ENCODE data around the gene CTNND2. TPM values are rescaled to one million over a fixed set of nuclear protein-coding genes. Genes with fewer than 3 reads are reported as not detected.
"Not testable (repeated sequence)": the region's sequence is repeated elsewhere in the genome, so short reads cannot be mapped to it uniquely, and the experiment has no call there.

The CTNND2 gene
- polyA plus RNA-seq, 1 donor from 2014 or later = 67.0 TPM

- H3K4me3 ChIP-seq (ENCODE audit: low read length) = no peak overlapping the region
- H3K79me2 ChIP-seq (replicated peaks; ENCODE audit: insufficient read depth, low read length) = peaks cover 30% of the 10 kb centered on the region
- H4K20me1 ChIP-seq (ENCODE audit: insufficient read depth) = no peaks in the 10 kb centered on the region
- H3K36me3 ChIP-seq (ENCODE audit: insufficient read depth, low read length) = no peaks in the 10 kb centered on the region
- no peak overlapping the region for H3K4me2 ChIP-seq (ENCODE audit: low read length)
- no peak for TF ChIP-seq EZH2 (IDR thresholded peaks at IDR 0.05; ENCODE audit: borderline replicate concordance, insufficient read depth, low read length, poor library complexity, severe bottlenecking)
- TF ChIP-seq RAD21 (conservative IDR thresholded peaks at IDR 0.05) = no peak
- no peak for TF ChIP-seq MXI1 (conservative IDR thresholded peaks at IDR 0.05; ENCODE audit: poor library complexity, severe bottlenecking)
- TF ChIP-seq, protein P1, sequence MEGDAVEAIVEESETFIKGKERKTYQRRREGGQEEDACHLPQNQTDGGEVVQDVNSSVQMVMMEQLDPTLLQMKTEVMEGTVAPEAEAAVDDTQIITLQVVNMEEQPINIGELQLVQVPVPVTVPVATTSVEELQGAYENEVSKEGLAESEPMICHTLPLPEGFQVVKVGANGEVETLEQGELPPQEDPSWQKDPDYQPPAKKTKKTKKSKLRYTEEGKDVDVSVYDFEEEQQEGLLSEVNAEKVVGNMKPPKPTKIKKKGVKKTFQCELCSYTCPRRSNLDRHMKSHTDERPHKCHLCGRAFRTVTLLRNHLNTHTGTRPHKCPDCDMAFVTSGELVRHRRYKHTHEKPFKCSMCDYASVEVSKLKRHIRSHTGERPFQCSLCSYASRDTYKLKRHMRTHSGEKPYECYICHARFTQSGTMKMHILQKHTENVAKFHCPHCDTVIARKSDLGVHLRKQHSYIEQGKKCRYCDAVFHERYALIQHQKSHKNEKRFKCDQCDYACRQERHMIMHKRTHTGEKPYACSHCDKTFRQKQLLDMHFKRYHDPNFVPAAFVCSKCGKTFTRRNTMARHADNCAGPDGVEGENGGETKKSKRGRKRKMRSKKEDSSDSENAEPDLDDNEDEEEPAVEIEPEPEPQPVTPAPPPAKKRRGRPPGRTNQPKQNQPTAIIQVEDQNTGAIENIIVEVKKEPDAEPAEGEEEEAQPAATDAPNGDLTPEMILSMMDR (IDR thresholded peaks at IDR 0.05; ENCODE audit: poor library complexity, severe bottlenecking) = no peak
- TF ChIP-seq EP300 (conservative IDR thresholded peaks at IDR 0.05; ENCODE audit: poor library complexity, severe bottlenecking) = no peak
- TF ChIP-seq SMC3 (conservative IDR thresholded peaks at IDR 0.05; ENCODE audit: poor library complexity) = no peak
- TF ChIP-seq, protein P2, sequence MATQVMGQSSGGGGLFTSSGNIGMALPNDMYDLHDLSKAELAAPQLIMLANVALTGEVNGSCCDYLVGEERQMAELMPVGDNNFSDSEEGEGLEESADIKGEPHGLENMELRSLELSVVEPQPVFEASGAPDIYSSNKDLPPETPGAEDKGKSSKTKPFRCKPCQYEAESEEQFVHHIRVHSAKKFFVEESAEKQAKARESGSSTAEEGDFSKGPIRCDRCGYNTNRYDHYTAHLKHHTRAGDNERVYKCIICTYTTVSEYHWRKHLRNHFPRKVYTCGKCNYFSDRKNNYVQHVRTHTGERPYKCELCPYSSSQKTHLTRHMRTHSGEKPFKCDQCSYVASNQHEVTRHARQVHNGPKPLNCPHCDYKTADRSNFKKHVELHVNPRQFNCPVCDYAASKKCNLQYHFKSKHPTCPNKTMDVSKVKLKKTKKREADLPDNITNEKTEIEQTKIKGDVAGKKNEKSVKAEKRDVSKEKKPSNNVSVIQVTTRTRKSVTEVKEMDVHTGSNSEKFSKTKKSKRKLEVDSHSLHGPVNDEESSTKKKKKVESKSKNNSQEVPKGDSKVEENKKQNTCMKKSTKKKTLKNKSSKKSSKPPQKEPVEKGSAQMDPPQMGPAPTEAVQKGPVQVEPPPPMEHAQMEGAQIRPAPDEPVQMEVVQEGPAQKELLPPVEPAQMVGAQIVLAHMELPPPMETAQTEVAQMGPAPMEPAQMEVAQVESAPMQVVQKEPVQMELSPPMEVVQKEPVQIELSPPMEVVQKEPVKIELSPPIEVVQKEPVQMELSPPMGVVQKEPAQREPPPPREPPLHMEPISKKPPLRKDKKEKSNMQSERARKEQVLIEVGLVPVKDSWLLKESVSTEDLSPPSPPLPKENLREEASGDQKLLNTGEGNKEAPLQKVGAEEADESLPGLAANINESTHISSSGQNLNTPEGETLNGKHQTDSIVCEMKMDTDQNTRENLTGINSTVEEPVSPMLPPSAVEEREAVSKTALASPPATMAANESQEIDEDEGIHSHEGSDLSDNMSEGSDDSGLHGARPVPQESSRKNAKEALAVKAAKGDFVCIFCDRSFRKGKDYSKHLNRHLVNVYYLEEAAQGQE (IDR thresholded peaks at IDR 0.05; ENCODE audit: borderline replicate concordance) = no peak
- no peak for TF ChIP-seq POLR2AphosphoS5 (IDR thresholded peaks at IDR 0.05)
- TF ChIP-seq TAF1 (IDR thresholded peaks at IDR 0.05; ENCODE audit: low read depth) = no peak
- no peak overlapping the region for H3K9ac ChIP-seq (ENCODE audit: low read length)
- no peaks in the 10 kb centered on the region for H3K9me2 ChIP-seq (ENCODE audit: insufficient read depth, low read length)
- H3F3A ChIP-seq (ENCODE audit: insufficient read depth, low read length, poor library complexity, severe bottlenecking) = no peaks in the 10 kb centered on the region
- H3K27me3 ChIP-seq (ENCODE audit: insufficient read depth, low read depth, low read length) = no peaks in the 10 kb centered on the region
- H2AFZ ChIP-seq (ENCODE audit: low read depth, low read length) = no peak overlapping the region
- no peaks in the 10 kb centered on the region for H3K9me3 ChIP-seq (ENCODE audit: low read length)
- H3K27ac ChIP-seq (ENCODE audit: low read length) = no peak overlapping the region
Observed at GRCh38 chr5:11851965-11852716, 52.1 kb downstream of the CTNND2 start.

DNA sequence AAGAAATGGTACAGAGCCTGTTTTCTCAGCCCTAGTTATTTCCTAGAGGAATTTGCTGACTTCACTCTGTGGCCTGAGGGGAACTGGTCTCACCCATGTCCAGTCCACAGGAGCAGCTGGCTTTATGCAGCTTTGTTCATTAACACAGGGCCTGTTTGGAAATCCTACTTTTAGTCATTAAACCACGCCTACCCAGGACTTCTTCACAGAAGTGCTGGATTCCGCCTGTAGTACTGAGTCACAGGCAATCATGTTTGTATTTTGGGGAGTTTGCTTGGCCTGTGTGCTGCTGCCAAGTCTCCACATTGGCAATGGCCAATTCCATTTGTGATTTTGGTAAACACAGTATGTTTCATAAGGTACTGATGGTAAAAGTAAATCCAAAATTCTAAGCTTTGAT, 52.8 kb downstream of the CTNND2 start:
- Histone ChIP-seq H3K27me3 (ENCODE audit: insufficient read depth, low read depth, low read length) (no peaks in the 10 kb centered on the region), H2AFZ (ENCODE audit: low read depth, low read length) (no peak overlapping the region), H4K20me1 (ENCODE audit: insufficient read depth) (no peaks in the 10 kb centered on the region), H3F3A (ENCODE audit: insufficient read depth, low read length, poor library complexity, severe bottlenecking) (no peaks in the 10 kb centered on the region), H3K9me3 (ENCODE audit: low read length) (no peaks in the 10 kb centered on the region), H3K27ac (ENCODE audit: low read length) (no peak overlapping the region), H3K79me2 (replicated peaks; ENCODE audit: insufficient read depth, low read length) (peaks cover 30% of the 10 kb centered on the region), H3K36me3 (ENCODE audit: insufficient read depth, low read length) (no peaks in the 10 kb centered on the region), H3K9me2 (ENCODE audit: insufficient read depth, low read length) (no peaks in the 10 kb centered on the region), H3K4me2 (ENCODE audit: low read length) (no peak overlapping the region), H3K9ac (ENCODE audit: low read length) (no peak overlapping the region), H3K4me3 (ENCODE audit: low read length) (no peak overlapping the region)
- TF ChIP-seq MXI1 (conservative IDR thresholded peaks at IDR 0.05; ENCODE audit: poor library complexity, severe bottlenecking) = no peak
- TF ChIP-seq, protein P1 (IDR thresholded peaks at IDR 0.05; ENCODE audit: poor library complexity, severe bottlenecking) = no peak
- no peak for TF ChIP-seq TAF1 (IDR thresholded peaks at IDR 0.05; ENCODE audit: low read depth)
- TF ChIP-seq SMC3 (conservative IDR thresholded peaks at IDR 0.05; ENCODE audit: poor library complexity) = no peak

DNA sequence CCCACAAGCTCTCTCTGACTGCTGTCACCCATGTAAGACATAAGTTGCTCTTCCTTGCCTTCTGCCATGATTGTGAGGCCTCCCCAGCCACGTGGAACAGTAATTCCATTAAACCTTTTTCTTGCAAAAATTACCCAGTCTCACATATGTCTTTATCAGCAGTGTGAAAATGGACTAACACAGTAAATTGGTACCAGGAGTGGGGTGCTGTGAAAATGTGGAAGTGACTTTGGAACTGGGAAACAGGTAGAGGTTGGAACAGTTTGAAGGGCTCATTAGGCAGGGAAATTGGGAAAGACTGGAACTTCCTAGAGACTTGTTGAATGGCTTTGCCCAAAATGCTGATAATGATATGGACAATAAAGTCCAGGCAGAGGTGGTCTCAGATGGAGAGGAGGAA, 75.7 kb downstream of the CTNND2 start:
- not testable (repeated sequence) for H3K9me2 ChIP-seq (ENCODE audit: insufficient read depth, low read length); H3K27me3 ChIP-seq (ENCODE audit: insufficient read depth, low read depth, low read length); H4K20me1 ChIP-seq (ENCODE audit: insufficient read depth); H3K4me2 ChIP-seq (ENCODE audit: low read length); H3K9me3 ChIP-seq (ENCODE audit: low read length); H3K9ac ChIP-seq (ENCODE audit: low read length); H3F3A ChIP-seq (ENCODE audit: insufficient read depth, low read length, poor library complexity, severe bottlenecking); H2AFZ ChIP-seq (ENCODE audit: low read depth, low read length); H3K4me3 ChIP-seq (ENCODE audit: low read length); H3K27ac ChIP-seq (ENCODE audit: low read length); H3K36me3 ChIP-seq (ENCODE audit: insufficient read depth, low read length)
- peaks cover 31% of the 10 kb centered on the region for H3K79me2 ChIP-seq (replicated peaks; ENCODE audit: insufficient read depth, low read length)
